ENCODE measurements around the gene CYP2W1.
A peak's percentile ranks its signal among the peaks of the same experiment; 100 is the strongest.
"Not testable (repeated sequence)": the region's sequence is repeated elsewhere in the genome, so short reads cannot be mapped to it uniquely, and the experiment has no call there.

CYP2W1 gene

GRCh38 chr7:999149-999879, 16.3 kb downstream of the CYP2W1 start:
- no peak for DNase-seq

GRCh38 chr7:999941-1000935, 17.3 kb downstream of the CYP2W1 start:
- no peak for DNase-seq

- DNase-seq, result not testable (repeated sequence)
Measured at GRCh38 chr7:1001069-1001770, 18.2 kb downstream of the CYP2W1 start.

GRCh38 chr7:1002026-1002425, 19.0 kb downstream of the CYP2W1 start:
- not testable (repeated sequence) for DNase-seq

DNA sequence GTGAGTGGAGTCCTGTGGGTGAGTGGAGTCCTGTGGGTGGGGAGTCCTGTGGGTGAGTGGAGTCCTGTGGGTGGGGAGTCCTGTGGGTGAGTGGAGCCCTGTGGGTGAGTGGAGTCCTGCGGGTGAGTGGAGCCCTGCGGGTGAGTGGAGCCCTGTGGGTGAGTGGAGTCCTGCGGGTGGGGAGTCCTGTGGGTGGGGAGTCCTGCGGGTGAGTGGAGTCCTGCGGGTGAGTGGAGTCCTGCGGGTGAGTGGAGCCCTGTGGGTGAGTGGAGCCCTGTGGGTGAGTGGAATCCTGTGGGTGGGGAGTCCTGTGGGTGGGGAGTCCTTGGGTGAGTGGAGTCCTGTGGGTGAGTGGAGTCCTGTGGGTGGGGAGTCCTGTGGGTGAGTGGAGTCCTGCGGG, 19.5 kb downstream of the CYP2W1 start:
- DNase-seq, result not testable (repeated sequence)

DNA sequence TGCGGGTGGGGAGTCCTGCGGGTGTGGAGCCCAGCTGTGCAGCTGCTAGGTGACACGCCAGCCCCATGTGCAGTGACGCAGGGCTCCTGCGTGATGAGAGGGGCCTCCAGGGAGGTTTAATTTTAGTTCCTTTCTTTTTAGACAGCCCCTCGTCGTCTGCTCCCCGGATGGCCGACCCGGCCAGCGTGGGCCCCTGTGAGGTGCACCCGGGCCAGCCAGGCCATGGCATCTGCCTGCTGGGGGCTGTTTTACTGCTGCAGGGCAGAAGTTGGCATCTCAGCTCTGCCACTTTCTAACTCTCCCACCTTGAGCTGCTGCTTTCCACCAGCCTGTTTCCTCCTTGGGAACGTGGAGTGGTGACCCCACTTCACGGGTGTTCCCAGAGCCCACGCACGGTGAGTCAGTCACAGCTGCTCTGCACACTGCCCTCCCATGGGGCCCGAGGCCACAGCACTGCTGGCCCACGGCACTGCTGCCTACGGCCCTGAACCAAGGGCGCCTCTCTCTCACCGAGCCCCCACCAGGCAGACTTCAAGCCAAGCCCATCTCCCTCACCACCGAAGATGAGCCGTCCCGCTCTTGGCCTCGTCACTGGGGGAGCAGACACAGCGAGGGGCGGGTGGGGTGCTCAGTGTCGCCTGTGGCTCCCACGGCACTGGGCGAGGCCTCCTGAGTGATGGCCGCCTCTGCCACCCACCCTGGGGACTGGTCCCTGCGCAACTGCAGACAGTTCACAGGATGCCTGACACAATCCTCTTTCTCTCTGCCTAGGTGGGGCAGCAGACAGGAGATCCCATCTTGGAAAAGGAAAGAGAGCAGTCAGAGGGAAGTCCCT, 21.3 kb downstream of the CYP2W1 start:
- DNase-seq, result peak in 2 of 3 donors; percentile 40 to 53

- DNase-seq, result no peak
Measured at GRCh38 chr7:1005303-1005702, 22.3 kb downstream of the CYP2W1 start.

GRCh38 chr7:1007901-1008300, 24.9 kb downstream of the CYP2W1 start:
- no peak for DNase-seq

GRCh38 chr7:1008733-1009363, 25.9 kb downstream of the CYP2W1 start:
- DNase-seq, result no peak

DNA sequence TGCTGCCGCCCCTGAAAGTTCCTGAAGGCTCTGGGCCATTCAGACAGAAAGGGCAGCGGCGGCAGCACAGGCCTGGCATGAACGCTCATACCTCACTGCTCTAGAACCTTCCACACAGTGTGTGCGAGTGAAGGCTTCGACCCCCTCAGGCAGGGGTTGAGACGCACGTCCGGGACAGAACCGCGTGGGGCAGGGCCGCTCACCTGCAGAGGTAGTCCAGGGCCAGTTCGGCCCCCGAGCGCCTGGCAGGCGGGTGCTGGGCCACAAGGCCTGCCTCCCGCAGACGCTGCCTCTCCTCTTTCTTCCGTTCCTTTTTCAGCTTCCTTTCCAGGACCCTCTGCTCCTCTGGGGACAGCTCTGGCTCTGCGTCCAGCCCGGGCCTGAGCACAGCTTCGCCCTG, 26.8 kb downstream of the CYP2W1 start:
- no peak for DNase-seq

DNA sequence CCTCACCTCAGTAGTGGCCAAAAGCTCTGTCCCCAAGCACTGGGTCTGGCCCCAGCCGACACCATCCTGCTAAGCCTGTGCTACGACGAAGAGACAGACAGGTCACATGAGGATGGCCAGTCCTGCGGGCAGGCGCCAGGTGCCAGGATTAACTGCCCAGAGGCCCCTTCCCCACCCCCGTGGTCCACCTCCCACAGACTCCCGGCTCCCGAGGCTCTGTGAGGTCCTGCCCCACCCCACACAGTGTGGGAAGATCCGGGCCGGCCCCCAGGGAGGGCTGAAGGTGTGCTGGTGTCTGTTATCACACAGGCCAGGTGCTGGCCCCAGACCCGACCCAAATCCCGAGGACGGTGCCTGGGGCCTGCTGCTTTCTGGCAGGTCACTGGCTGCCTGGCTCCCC, 27.2 kb downstream of the CYP2W1 start:
- DNase-seq, result no peak

- DNase-seq, result peak in 1 of 3 donors; percentile 29
Measured at GRCh38 chr7:1011297-1012003, 28.5 kb downstream of the CYP2W1 start.

DNA sequence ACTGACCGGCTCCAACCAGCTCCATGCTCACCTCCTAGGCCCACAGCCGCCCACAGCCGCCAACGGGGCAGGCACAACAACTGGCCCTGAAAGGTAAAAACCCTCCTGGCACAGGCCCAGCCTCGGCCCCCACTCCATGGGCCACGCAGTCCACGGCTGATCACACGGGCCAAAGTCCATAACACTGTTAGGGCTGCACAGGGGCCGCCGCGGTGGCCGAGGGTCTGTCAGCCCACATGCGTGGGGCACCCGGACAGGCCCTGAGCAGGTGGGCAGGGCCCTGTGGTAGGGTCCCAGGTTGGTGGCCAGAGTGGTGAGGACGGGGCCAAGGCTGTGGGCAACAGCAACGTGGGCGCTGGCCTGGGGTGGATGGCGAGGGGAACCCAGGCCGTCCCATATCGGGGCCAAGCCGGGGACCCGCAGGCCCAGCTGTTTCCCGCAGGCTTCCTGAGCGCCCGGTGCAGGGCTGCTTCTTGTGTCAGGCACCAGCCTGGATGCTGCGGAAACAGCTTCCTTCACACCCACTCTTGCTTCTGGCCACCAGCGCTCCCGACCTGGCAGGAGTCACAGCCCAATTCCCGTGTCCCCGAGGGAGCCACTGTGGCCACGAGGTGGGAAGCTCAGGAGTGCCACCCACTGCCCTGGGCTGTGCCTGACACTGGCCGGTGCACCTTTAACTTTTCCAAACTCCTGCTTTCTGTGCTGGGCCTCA, 29.2 kb downstream of the CYP2W1 start:
- DNase-seq, result peak in 2 of 3 donors; percentile 6 to 23

GRCh38 chr7:1012716-1013095, 29.7 kb downstream of the CYP2W1 start:
- no peak for DNase-seq

- DNase-seq, result no peak
Measured at GRCh38 chr7:1013581-1013980, 30.6 kb downstream of the CYP2W1 start.

DNA sequence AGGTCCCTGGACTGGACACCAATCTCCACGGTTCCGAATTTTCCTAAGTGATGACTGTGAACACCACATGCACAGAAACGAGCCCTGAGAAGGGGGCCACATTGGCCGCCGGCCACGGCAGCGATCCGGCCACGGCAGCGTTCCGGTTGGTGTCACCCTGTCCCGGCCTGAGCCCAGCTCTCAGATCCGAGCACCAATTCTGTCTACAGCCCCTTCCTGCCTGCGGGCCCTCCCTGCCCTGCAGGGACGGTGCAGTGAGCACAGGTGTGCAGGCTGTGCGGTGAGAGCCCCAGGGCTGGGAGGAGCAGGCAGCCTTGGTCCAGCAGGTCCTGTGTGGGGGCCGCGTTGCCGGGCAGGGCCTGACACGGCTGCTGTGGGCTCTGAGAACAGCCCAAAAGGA, 31.7 kb downstream of the CYP2W1 start:
- DNase-seq, result no peak

DNA sequence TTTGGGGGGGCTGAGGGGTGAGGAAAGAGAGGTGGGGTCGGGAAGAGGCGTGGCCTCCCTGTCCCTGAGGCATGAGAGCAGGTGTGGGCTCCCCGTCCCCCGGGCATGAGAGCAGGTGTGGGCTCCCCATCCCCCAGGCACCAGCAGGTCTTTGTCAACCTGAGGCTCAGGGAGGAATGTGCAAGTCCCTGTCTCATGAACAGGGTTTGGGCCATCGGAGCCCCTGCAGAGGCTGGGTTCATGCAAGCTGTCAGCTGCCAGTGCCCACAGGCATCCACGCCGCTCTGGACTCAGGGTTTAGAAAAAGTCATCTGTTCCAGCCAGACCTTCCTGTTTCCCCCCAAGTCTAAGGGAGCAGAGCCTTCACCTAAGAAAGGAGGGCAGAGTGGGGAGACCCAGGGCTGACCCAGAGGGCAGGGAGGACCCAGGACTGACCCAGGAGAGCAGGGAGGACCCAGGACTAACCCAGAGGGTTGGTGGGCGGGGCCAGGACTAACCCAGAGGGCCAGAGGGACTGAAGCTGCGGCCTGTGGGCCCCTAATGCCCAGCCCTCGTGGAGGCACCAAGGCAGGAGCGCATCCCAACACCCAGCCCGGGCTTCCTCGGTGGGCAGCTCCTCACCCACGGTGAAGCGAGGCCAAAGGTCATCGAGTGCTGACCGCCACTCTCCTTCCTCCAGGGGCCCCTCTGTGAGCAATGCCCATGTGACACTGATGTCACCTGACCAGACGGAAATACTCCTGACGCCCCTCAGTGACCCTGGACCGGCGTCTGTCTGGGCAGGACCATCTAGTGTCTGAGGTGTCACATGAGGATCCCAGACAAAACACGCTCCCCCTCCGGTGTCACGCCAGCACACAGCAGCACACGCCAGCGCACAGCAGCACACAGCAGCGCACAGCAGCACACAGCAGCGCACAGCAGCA, 32.5 kb downstream of the CYP2W1 start:
- DNase-seq, result peak in 1 of 3 donors; percentile 31

GRCh38 chr7:1016577-1017531, 33.9 kb downstream of the CYP2W1 start:
- DNase-seq, result no peak

All from suppressor macrophage treated with lipopolysaccharide for 1 hour (primary cell).